Gastroesophageal sphincter (tissue), 4 donors: ENCODE results near the gene A4GALT. TPM values are rescaled to one million over a fixed set of nuclear protein-coding genes. Genes with fewer than 3 reads are reported as not detected.
A peak's percentile ranks its signal among the peaks of the same experiment; 100 is the strongest.
"Not testable (repeated sequence)": the region's sequence is repeated elsewhere in the genome, so short reads cannot be mapped to it uniquely, and the experiment has no call there.

Experiments used
- ATAC-seq: fragments of 150-250 bp; one replicate; pipeline ENCODE4 v1.9.1; 2016; ENCODE audit warnings: mild to moderate bottlenecking, moderate library complexity
- H3K27ac ChIP-seq, 4 donors: fragments of 200-600 bp; sonication (generic) in 3 of 4; 1 replicate in 3 of 4; 2 replicates in 1 of 4; pipeline ENCODE4 v1.5.1; 2016 to 2019
- H3K27me3 ChIP-seq: fragments of 200-600 bp; sonication (generic); one replicate; pipeline ENCODE4 v1.5.1; 2019
- H3K36me3 ChIP-seq, 2 donors: fragments of 200-600 bp; sonication (generic); one replicate each; pipeline ENCODE4 v1.5.1; 2019; ENCODE audit warnings: control low read depth in 1 of 2
- H3K4me1 ChIP-seq, 3 donors: fragments of 200-600 bp; sonication (generic); 1 replicate in 2 of 3; 2 replicates in 1 of 3; pipeline ENCODE4 v1.5.1; 2016 to 2019; ENCODE audit warnings: control low read depth in 2 of 3
- H3K4me3 ChIP-seq, 2 donors: fragments of 200-600 bp; sonication (generic); one replicate each; pipeline ENCODE4 v1.5.1; 2019; ENCODE audit warnings: mild to moderate bottlenecking in 1 of 2, moderate library complexity in 1 of 2
- H3K9me3 ChIP-seq, 3 donors: fragments of 200-600 bp; sonication (generic); one replicate each; pipeline ENCODE4 v1.5.1; 2017 to 2019; ENCODE audit warnings: control low read depth in 2 of 3
- CTCF ChIP-seq, 4 experiments: fragments of 200-600 bp in 2 of 4; fragments of 450-650 bp in 2 of 4; sonication (generic) in 1 of 4; IDR thresholded peaks; one replicate each; pipeline ENCODE4 v1.5.1; 2017 to 2019; ENCODE audit warnings: antibody characterized with exemption in 4 of 4, mild to moderate bottlenecking in 2 of 4, moderate library complexity in 2 of 4
- EP300 ChIP-seq: sonication (generic); formaldehyde crosslinking; IDR thresholded peaks from one replicate; pipeline ENCODE4 v1.6.1; 2017; ENCODE audit warnings: antibody characterized with exemption, mild to moderate bottlenecking
- POLR2A ChIP-seq, 2 donors: fragments of 450-650 bp; IDR thresholded peaks; one replicate each; pipeline ENCODE4 v1.6.1; 2017; ENCODE audit warnings: antibody characterized with exemption in 2 of 2, mild to moderate bottlenecking in 2 of 2, moderate library complexity in 1 of 2
- POLR2AphosphoS5 ChIP-seq: sonication (generic); formaldehyde crosslinking; IDR thresholded peaks from one replicate; pipeline ENCODE4 v1.6.1; 2017; ENCODE audit warnings: antibody characterized with exemption
- WGBS, 2 donors: methylation state at CpG; one replicate each; pipeline ENCODE4 v1.1.5; 2018; ENCODE audit warnings: low coverage in 1 of 2; 5-methylcytosine and 5-hydroxymethylcytosine counted together
- total RNA-seq, 4 donors: library from RNA; depleted of rRNA; stranded (reverse); fragments of >200 nt; gene quantifications; one replicate each; pipeline ENCODE4 v1.1.0, GENCODE V29; 2016

The A4GALT gene
- total RNA-seq, 4 donors from 2014 or later, result 36.9 to 70.9 (median 55.3) TPM

- Histone ChIP-seq H3K4me1 (peaks cover 4 to 47% (median 12%) of the 10 kb centered on the region in 3 donors), H3K9me3 (no peaks in the 10 kb centered on the region), H3K36me3 (no peaks in the 10 kb centered on the region), H3K4me3 (no peak overlapping the region), H3K27ac (no peak overlapping the region), H3K27me3 (no peaks in the 10 kb centered on the region)
- TF ChIP-seq CTCF (IDR thresholded peaks at IDR 0.05), result no peak
- no peak for TF ChIP-seq POLR2A (IDR thresholded peaks at IDR 0.05)
- no peak for TF ChIP-seq POLR2AphosphoS5
- TF ChIP-seq EP300, result no peak
- ATAC-seq, result no peak
- WGBS, 2 donors, result 83 to 84% methylated on average over 10 to 11 of the region's 11 CpGs
These were observed 24.4 kb upstream of the A4GALT start for GRCh38 chr22:42745118-42745517.

- no peak overlapping the region for H3K4me3 ChIP-seq
- WGBS, 2 donors, result 14% methylated on average over 6 of the region's 9 CpGs; no CpG with 5 or more reads in 1 of the 2 donors
These were observed 22.9 kb upstream of the A4GALT start for GRCh38 chr22:42743501-42743991.

GRCh38 chr22:42742940-42743339 is 22.3 kb upstream of the A4GALT start:
- H3K36me3 ChIP-seq, result no peaks in the 10 kb centered on the region

More at GRCh38 chr22:42743501-42743991, 22.9 kb upstream of the A4GALT start:
- Histone ChIP-seq H3K4me1 (peaks cover 4 to 37% (median 12%) of the 10 kb centered on the region in 3 donors), H3K27ac (peak overlapping the region; percentile 80 to 85 (median 84)), H3K27me3 (no peaks in the 10 kb centered on the region), H3K9me3 (no peaks in the 10 kb centered on the region), H3K36me3 (no peaks in the 10 kb centered on the region)
- peak; percentile 97 for ATAC-seq
- TF ChIP-seq CTCF (IDR thresholded peaks at IDR 0.05), result peak in 1 of 4 experiments; percentile 11
- no peak for TF ChIP-seq EP300
- peak; percentile 73 for TF ChIP-seq POLR2AphosphoS5

GRCh38 chr22:42740320-42740719 is 19.6 kb upstream of the A4GALT start:
- not testable (repeated sequence) for H3K4me3 ChIP-seq, ATAC-seq, H3K27me3 ChIP-seq, H3K27ac ChIP-seq, H3K9me3 ChIP-seq, H3K36me3 ChIP-seq
- WGBS, 2 donors, result 60 to 100% methylated on average over 1 to 4 of the region's 5 CpGs
- H3K4me1 ChIP-seq, result peaks cover 4 to 32% (median 12%) of the 10 kb centered on the region in 3 donors

More at GRCh38 chr22:42742940-42743339, 22.3 kb upstream of the A4GALT start:
- WGBS, 2 donors, result 18% methylated on average over 1 of the region's 8 CpGs; no CpG with 5 or more reads in 1 of the 2 donors
- ATAC-seq, result peak; percentile 30
- Histone ChIP-seq H3K4me3 (peak overlapping the region in 1 of 2 donors; percentile 5), H3K27ac (peak overlapping the region; percentile 80 to 85 (median 84)), H3K4me1 (peaks cover 4 to 32% (median 12%) of the 10 kb centered on the region in 3 donors), H3K9me3 (no peaks in the 10 kb centered on the region), H3K27me3 (no peaks in the 10 kb centered on the region)
- TF ChIP-seq CTCF (IDR thresholded peaks at IDR 0.05) (no peak), EP300 (no peak), POLR2A (IDR thresholded peaks at IDR 0.05) (no peak), POLR2AphosphoS5 (no peak)

GRCh38 chr22:42734406-42734805 is 13.7 kb upstream of the A4GALT start:
- H3K27ac ChIP-seq, result no peak overlapping the region
- no peaks in the 10 kb centered on the region for H3K4me1 ChIP-seq
- H3K9me3 ChIP-seq, result no peaks in the 10 kb centered on the region
- WGBS, 2 donors, result 73% methylated on average over 3 of the region's 6 CpGs; no CpG with 5 or more reads in 1 of the 2 donors
- no peaks in the 10 kb centered on the region for H3K27me3 ChIP-seq
- no peaks in the 10 kb centered on the region for H3K36me3 ChIP-seq
- no peak overlapping the region for H3K4me3 ChIP-seq
- TF ChIP-seq EP300 (no peak), POLR2AphosphoS5 (no peak), POLR2A (IDR thresholded peaks at IDR 0.05) (no peak), CTCF (IDR thresholded peaks at IDR 0.05) (no peak)
- no peak for ATAC-seq

GRCh38 chr22:42733394-42733793 is 12.7 kb upstream of the A4GALT start:
- WGBS, 2 donors, result 83% methylated on average over 2 of the region's 3 CpGs; no CpG with 5 or more reads in 1 of the 2 donors
- not testable (repeated sequence) for H3K9me3 ChIP-seq, ATAC-seq, H3K27me3 ChIP-seq, H3K36me3 ChIP-seq, H3K4me1 ChIP-seq, H3K27ac ChIP-seq, H3K4me3 ChIP-seq
